Activated naive CD8-positive, alpha-beta T cell (primary cell): Measurements from ENCODE around the gene GATAD2B.
"Not testable (repeated sequence)": the region's sequence is repeated elsewhere in the genome, so short reads cannot be mapped to it uniquely, and the experiment has no call there.

Source experiments
- H3K27ac Mint-ChIP-seq: one replicate; pipeline ENCODE4 v1.8.0; 2021; ENCODE audit warnings: mixed read lengths
- H3K27me3 Mint-ChIP-seq: one replicate; pipeline ENCODE4 v1.8.0; 2021; ENCODE audit warnings: mixed read lengths
- H3K36me3 Mint-ChIP-seq: one replicate; pipeline ENCODE4 v1.8.0; 2021; ENCODE audit warnings: mixed read lengths
- H3K4me1 Mint-ChIP-seq: one replicate; pipeline ENCODE4 v1.8.0; 2021; ENCODE audit warnings: low read depth, mixed read lengths
- H3K4me3 Mint-ChIP-seq: one replicate; pipeline ENCODE4 v1.8.0; 2021; ENCODE audit warnings: mild to moderate bottlenecking, mixed read lengths
- H3K9me3 Mint-ChIP-seq: one replicate; pipeline ENCODE4 v1.8.0; 2021; ENCODE audit warnings: low read depth, mixed read lengths

GATAD2B gene

DNA sequence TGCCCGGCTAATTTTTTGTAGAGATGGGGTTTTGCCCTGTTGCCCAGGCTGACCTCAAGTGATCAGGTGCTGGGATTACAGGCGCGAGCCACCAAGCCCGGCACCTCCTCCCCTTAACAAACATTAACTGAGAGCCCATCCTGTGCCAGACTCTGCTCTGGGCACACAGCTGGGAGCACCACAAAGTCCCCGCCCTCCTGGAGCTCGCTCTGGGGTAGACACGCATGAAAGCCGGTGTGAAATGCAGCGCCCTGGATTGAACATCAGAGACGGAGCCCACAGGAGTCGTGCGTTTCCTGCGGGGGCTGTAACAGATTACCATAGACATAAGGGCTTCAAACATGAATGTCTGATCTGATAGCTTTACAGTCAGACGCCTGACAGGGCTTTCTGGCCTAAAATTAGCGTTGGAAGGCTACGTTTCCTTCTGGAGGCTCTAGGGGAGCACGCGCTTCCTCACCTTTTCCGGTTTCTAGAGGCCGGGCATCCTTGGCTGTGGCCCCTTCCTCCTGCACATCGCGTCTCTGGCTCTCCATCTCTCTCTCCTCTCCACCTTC is 133.2 kb downstream of the GATAD2B start:
- Mint-ChIP-seq H3K27me3 (no peaks in the 10 kb centered on the region), H3K4me1 (peaks cover 29% of the 10 kb centered on the region), H3K36me3 (no peaks in the 10 kb centered on the region), H3K9me3 (no peaks in the 10 kb centered on the region), H3K4me3 (peak overlapping the region; percentile 64), H3K27ac (no peak overlapping the region)

GRCh38 chr1:153786038-153786790 is 136.6 kb downstream of the GATAD2B start:
- Mint-ChIP-seq H3K36me3 (no peaks in the 10 kb centered on the region), H3K27ac (no peak overlapping the region), H3K27me3 (no peaks in the 10 kb centered on the region), H3K4me3 (no peak overlapping the region), H3K9me3 (no peaks in the 10 kb centered on the region), H3K4me1 (peaks cover 37% of the 10 kb centered on the region)

GRCh38 chr1:153783233-153784190 is 139.3 kb downstream of the GATAD2B start:
- Mint-ChIP-seq H3K27ac (peak overlapping the region; percentile 93), H3K9me3 (no peaks in the 10 kb centered on the region), H3K4me3 (peak overlapping the region; percentile 94), H3K36me3 (no peaks in the 10 kb centered on the region), H3K27me3 (no peaks in the 10 kb centered on the region), H3K4me1 (peaks cover 12% of the 10 kb centered on the region)

GRCh38 chr1:153782648-153783047 is 140.1 kb downstream of the GATAD2B start:
- Mint-ChIP-seq H3K27ac (peak overlapping the region; percentile 93), H3K4me3 (peak overlapping the region; percentile 94)
- not testable (repeated sequence) for H3K36me3 Mint-ChIP-seq, H3K9me3 Mint-ChIP-seq, H3K4me1 Mint-ChIP-seq, H3K27me3 Mint-ChIP-seq

GRCh38 chr1:153780551-153780950 is 142.2 kb downstream of the GATAD2B start:
- Mint-ChIP-seq H3K4me3 (no peak overlapping the region), H3K27ac (no peak overlapping the region)

GRCh38 chr1:153779781-153780541 is 142.8 kb downstream of the GATAD2B start:
- Mint-ChIP-seq H3K36me3 (no peaks in the 10 kb centered on the region), H3K9me3 (no peaks in the 10 kb centered on the region), H3K27me3 (no peaks in the 10 kb centered on the region), H3K4me1 (peaks cover 17% of the 10 kb centered on the region), H3K4me3 (no peak overlapping the region), H3K27ac (no peak overlapping the region)

More at GRCh38 chr1:153780551-153780950, 142.2 kb downstream of the GATAD2B start:
- Mint-ChIP-seq H3K27me3 (no peaks in the 10 kb centered on the region), H3K4me1 (peaks cover 16% of the 10 kb centered on the region), H3K9me3 (no peaks in the 10 kb centered on the region), H3K36me3 (no peaks in the 10 kb centered on the region)

DNA sequence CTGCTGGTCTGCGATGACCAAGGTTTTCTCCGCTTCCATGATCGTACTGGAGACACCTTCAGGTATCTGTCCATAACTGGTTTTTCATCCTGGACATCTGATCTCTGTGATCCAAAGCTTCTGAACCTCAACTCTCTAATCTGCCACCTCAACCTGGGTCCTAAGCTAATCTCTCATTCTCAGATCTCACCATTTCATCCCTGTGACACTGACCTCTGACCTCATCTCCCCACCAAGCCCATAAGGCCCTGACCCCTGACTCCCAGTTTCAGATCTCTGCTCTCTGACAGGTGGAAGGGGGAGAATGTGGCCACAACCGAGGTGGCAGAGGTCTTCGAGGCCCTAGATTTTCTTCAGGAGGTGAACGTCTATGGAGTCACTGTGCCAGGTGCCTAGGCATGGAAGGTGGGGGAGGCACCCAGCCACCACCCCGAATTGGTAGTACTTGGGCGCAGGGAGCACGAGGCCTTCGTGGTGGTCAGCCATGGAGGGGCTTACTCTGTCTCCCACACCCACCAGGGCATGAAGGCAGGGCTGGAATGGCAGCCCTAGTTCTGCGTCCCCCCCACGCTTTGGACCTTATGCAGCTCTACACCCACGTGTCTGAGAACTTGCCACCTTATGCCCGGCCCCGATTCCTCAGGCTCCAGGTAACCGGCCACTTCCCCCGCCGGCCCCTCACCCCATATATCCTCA is 143.8 kb downstream of the GATAD2B start:
- H3K4me1 Mint-ChIP-seq: peaks cover 24% of the 10 kb centered on the region
- no peaks in the 10 kb centered on the region for H3K36me3 Mint-ChIP-seq
- H3K4me3 Mint-ChIP-seq: no peak overlapping the region
- no peaks in the 10 kb centered on the region for H3K27me3 Mint-ChIP-seq
- no peak overlapping the region for H3K27ac Mint-ChIP-seq
- H3K9me3 Mint-ChIP-seq: no peaks in the 10 kb centered on the region

GRCh38 chr1:153778051-153778823 is 144.5 kb downstream of the GATAD2B start:
- H3K27ac Mint-ChIP-seq: no peak overlapping the region
- H3K36me3 Mint-ChIP-seq: no peaks in the 10 kb centered on the region
- H3K9me3 Mint-ChIP-seq: no peaks in the 10 kb centered on the region
- no peak overlapping the region for H3K4me3 Mint-ChIP-seq
- H3K27me3 Mint-ChIP-seq: no peaks in the 10 kb centered on the region
- H3K4me1 Mint-ChIP-seq: peaks cover 26% of the 10 kb centered on the region

DNA sequence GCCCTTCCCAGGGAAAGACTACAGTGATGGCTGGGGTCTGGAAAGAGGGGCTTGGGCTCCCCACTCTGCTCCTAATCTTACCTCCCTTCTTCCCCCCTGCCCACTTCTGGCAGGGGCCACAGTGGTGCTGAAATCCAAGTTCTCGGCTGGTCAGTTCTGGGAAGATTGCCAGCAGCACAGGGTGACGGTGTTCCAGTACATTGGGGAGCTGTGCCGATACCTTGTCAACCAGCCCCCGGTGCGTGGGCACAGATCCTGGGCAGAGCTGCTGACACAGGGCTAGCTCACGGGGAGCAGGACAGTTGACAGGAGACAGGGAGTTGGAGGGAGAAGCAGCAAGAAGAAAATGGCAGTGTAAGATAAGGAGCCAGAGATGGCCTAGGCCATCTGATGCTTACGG is 145.1 kb downstream of the GATAD2B start:
- Mint-ChIP-seq H3K9me3 (no peaks in the 10 kb centered on the region), H3K4me3 (no peak overlapping the region), H3K36me3 (no peaks in the 10 kb centered on the region), H3K27ac (no peak overlapping the region), H3K4me1 (peaks cover 21% of the 10 kb centered on the region), H3K27me3 (no peaks in the 10 kb centered on the region)

GRCh38 chr1:153776845-153777370 is 145.9 kb downstream of the GATAD2B start:
- H3K9me3 Mint-ChIP-seq: no peaks in the 10 kb centered on the region
- H3K36me3 Mint-ChIP-seq: no peaks in the 10 kb centered on the region
- no peak overlapping the region for H3K27ac Mint-ChIP-seq
- H3K4me3 Mint-ChIP-seq: peak overlapping the region; percentile 51
- H3K4me1 Mint-ChIP-seq: peaks cover 21% of the 10 kb centered on the region
- H3K27me3 Mint-ChIP-seq: no peaks in the 10 kb centered on the region

- H3K4me3 Mint-ChIP-seq: peak overlapping the region; percentile 53
- no peak overlapping the region for H3K27ac Mint-ChIP-seq
- peaks cover 21% of the 10 kb centered on the region for H3K4me1 Mint-ChIP-seq
- H3K36me3 Mint-ChIP-seq: no peaks in the 10 kb centered on the region
- H3K9me3 Mint-ChIP-seq: no peaks in the 10 kb centered on the region
- H3K27me3 Mint-ChIP-seq: no peaks in the 10 kb centered on the region
Measured at GRCh38 chr1:153776352-153776751, 146.4 kb downstream of the GATAD2B start.

DNA sequence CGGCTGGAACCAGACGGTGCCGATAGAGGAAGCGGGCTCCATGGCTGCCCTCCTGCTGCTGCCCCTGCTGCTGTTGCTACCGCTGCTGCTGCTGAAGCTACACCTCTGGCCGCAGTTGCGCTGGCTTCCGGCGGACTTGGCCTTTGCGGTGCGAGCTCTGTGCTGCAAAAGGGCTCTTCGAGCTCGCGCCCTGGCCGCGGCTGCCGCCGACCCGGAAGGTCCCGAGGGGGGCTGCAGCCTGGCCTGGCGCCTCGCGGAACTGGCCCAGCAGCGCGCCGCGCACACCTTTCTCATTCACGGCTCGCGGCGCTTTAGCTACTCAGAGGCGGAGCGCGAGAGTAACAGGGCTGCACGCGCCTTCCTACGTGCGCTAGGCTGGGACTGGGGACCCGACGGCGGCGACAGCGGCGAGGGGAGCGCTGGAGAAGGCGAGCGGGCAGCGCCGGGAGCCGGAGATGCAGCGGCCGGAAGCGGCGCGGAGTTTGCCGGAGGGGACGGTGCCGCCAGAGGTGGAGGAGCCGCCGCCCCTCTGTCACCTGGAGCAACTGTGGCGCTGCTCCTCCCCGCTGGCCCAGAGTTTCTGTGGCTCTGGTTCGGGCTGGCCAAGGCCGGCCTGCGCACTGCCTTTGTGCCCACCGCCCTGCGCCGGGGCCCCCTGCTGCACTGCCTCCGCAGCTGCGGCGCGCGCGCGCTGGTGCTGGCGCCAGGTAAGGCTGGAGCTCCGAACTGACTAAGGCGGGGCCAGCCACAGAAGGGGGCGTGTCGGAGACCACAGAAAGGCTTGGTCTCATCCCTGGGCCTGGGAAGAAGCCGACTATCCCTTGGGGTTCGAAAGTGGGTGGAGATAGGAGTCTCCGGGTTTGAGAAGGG is 147.1 kb downstream of the GATAD2B start:
- H3K36me3 Mint-ChIP-seq: no peaks in the 10 kb centered on the region

More for the DNA sequence above, 147.1 kb downstream of the GATAD2B start:
- Mint-ChIP-seq H3K27ac (no peak overlapping the region), H3K4me1 (peaks cover 21% of the 10 kb centered on the region), H3K9me3 (no peaks in the 10 kb centered on the region), H3K4me3 (peak overlapping the region; percentile 84), H3K27me3 (no peaks in the 10 kb centered on the region)
